Measurements from ENCODE around the gene CNTNAP2.

DNA sequence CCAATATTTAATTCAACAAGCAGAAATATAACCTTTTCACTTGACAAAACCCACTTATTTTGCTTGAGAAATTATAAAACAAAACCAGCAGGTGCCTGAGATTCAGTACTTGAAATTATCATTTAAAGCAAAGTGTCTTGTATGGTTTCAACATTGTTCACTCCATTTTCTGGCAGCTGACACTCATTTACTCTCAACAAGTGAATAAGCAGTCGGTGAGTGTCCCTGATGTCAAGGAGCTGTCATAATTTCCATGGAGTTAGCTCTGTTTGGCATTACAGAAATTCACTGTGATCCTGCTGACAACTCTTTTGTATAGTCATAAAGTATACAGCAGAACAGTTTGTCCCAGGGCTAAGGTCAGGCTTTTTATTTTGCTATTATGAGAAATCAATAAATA, 490.0 kb downstream of the CNTNAP2 start:
- no peak for TF ChIP-seq ZNF274 (IDR thresholded peaks at IDR 0.05; ENCODE audit: low read depth, low read length)
- no peak for TF ChIP-seq YY1 (IDR thresholded peaks at IDR 0.05; ENCODE audit: insufficient read depth, insufficient read length)
